Keratinocyte (primary cell): ENCODE measurements around the gene ZNF335.

ENCODE experiments used
- CTCF ChIP-seq, 3 experiments: IDR thresholded peaks in 1 of 3; conservative IDR thresholded peaks in 1 of 3; optimal IDR thresholded peaks in 1 of 3; 2 replicates in 2 of 3; 3 replicates in 1 of 3; pipeline versions ENCODE3 to v1.5.1; 2011; ENCODE audit warnings: low read length in 3 of 3, mild to moderate bottlenecking in 3 of 3, moderate library complexity in 2 of 3, control low read depth in 1 of 3, inconsistent platforms in 1 of 3; ENCODE audit not compliant: insufficient read depth in 2 of 3; ENCODE audit errors: extremely low read depth in 1 of 3
- EZH2 ChIP-seq: IDR thresholded peaks from one replicate; pipeline ENCODE4 v1.6.1; 2012; ENCODE audit warnings: inconsistent platforms, mild to moderate bottlenecking, low read length, moderate library complexity

- TF ChIP-seq CTCF (optimal IDR thresholded peaks at IDR 0.05 in 1 of 3, IDR thresholded peaks at IDR 0.05 in 1 of 3, conservative IDR thresholded peaks at IDR 0.05 in 1 of 3; ENCODE audit: extremely low read depth in 1 of 3, insufficient read depth in 2 of 3, low read length in 3 of 3) (no peak), EZH2 (no peak)
These were observed 29.5 kb upstream of the ZNF335 start for GRCh38 chr20:46001498-46001897.
